GM19452 (cell line): ENCODE measurements around the gene NAA25.
"Not testable (repeated sequence)": the region's sequence is repeated elsewhere in the genome, so short reads cannot be mapped to it uniquely, and the experiment has no call there.

Source experiments
- ATAC-seq: cut with Tn5 transposase; IDR thresholded peaks from one replicate; pipeline ENCODE4 v1.9.1; 2021; ENCODE audit not compliant: unreplicated experiment

NAA25 gene

DNA sequence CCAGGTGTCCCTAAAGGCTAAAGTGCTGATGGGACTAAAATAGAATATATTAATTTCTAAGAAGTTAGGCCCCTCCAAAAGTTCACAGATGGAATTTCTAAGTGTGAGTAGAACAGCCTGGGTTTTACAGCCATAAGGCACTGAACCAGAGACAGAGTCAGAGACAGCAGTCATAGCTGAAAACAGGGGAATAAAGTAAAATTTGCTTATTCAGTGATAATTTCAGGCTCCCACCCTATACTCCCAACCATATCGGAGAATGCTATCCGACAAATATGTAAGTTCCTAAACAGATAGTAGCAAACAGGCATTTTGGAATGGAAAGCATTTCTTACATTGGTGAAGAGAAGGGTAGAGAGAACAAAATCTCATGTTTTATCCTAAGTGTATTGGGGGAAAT lies 45.3 kb downstream of the NAA25 start:
- no peak for ATAC-seq

- no peak for ATAC-seq
Measured at GRCh38 chr12:112061137-112061536, 47.4 kb downstream of the NAA25 start.

DNA sequence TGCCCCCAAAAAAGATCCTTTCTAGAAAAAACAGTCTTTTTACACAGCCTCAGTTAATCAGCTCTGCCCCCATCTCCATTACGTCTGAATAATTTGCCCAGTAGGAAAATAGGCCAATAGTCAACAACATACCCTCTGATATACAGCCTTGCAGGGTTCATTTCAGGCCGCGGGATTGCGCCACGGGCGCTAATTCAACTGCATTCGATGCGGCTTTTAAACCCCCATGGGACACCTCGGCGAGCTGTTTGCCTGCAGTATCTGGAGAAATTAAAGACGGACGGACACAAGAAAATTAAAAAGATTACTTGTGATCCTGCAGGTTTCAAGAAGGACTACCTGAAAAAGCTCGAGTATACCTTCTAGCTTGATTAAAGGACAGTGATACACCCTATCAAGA lies 59.2 kb downstream of the NAA25 start:
- ATAC-seq: no peak

- no peak for ATAC-seq
Measured at GRCh38 chr12:112046003-112046402, 62.6 kb downstream of the NAA25 start.

DNA sequence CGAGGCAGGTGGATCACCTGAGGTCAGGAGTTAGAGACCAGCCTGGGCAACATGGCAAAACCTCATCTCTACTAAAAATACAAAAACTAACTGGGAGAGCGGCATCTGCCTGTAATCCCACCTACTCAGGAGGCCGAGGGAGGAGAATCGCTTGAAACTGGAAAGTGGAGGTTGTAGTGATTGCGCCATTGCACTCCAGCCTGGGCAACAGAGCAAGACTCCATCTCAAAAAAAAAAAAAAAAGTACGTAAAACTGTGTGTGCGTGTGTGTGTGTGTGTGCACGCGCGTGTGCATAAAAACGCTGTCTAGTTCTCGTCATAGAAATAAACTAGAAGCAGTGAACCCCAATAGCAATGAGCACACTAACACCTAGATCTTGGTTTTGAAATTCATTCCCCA lies 72.0 kb downstream of the NAA25 start:
- not testable (repeated sequence) for ATAC-seq

- no peak for ATAC-seq
Measured at GRCh38 chr12:112035219-112035785, 73.3 kb downstream of the NAA25 start.

- ATAC-seq: no peak
Measured at GRCh38 chr12:112032292-112032691, 76.3 kb downstream of the NAA25 start.

GRCh38 chr12:112031472-112031871 lies 77.1 kb downstream of the NAA25 start:
- ATAC-seq: no peak

GRCh38 chr12:112029301-112029700 lies 79.3 kb downstream of the NAA25 start:
- no peak for ATAC-seq

- ATAC-seq: no peak
Measured at GRCh38 chr12:112025808-112026375, 82.7 kb downstream of the NAA25 start.

DNA sequence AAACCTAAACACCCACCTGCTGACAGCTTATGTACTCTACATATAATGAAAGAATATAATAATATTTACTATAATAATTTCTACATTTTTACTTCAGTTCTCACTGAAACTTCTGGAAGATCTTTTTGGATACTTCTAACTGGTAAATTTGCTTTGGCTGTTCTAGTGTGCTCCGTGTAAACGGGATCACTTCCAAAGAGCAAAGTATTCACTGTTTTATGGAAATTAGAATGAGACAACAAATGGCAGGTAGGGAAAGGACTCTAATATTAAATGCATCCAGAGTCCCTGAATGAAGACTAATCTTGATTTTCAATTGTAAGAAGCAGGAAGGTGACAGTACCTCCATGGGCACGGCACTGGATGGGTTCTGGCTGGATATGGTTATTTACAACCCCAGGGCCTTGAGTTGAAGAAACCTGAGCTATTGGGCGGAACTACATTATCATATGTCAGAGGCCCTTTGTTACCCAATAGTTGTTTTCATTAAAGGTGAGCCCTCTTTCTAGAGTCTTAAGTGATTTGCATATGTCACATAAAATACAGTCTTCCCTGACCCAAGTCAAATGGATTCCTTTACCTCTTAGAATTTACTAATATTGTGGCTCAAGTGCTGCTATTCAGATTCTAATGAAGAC lies 84.7 kb downstream of the NAA25 start:
- ATAC-seq: no peak

DNA sequence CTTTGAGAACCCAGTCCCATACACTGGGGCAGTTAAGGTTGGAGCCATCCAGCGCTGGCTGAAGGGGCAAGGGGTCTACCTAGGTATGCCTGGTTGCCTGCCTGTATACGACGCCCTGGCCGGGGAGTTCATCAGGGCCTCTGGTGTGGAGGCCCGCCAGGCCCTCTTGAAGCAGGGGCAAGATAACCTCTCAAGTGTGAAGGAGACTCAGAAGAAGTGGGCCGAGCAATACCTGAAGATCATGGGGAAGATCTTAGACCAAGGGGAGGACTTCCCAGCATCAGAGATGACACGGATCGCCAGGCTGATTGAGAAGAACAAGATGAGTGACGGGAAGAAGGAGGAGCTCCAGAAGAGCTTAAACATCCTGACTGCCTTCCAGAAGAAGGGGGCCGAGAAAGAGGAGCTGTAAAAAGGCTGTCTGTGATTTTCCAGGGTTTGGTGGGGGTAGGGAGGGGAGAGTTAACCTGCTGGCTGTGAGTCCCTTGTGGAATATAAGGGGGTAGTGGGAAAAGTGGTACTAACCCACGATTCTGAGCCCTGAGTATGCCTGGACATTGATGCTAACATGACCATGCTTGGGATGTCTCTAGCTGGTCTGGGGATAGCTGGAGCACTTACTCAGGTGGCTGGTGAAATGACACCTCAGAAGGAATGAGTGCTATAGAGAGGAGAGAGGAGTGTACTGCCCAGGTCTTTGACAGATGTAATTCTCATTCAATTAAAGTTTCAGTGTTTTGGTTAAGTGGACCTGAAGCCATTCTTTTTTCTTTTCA lies 86.2 kb downstream of the NAA25 start:
- ATAC-seq: no peak

GRCh38 chr12:112020947-112021457 lies 87.6 kb downstream of the NAA25 start:
- no peak for ATAC-seq

DNA sequence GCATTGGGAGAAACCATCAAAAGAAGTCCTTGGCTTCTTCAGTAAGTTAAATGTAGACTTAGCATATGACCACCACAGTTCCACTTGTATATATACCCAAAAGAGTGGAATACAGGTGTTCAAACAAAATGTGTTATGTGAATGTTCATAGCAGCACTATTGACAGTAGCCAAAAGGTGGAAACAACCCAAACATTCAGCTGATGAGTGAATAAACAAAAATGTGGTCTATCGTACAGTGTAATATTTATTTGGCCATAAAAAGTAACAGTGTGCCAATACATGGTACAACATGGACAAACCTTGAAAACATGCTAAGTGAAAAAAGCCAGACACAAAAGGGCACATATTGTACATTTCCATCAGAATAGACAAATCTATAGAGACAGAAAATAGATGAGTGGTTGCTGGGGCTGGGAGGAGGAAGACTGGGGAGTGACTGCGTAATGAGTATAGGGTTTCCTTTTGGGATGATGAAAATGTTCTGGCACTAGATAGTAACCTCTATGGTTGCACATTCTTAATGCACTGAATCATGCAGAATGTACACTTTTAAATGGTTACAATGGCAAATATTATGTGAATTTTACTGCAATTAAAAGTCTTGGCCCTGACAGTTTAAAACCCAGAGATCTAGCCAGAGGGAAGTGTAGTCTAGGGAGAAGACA lies 89.9 kb downstream of the NAA25 start:
- no peak for ATAC-seq

DNA sequence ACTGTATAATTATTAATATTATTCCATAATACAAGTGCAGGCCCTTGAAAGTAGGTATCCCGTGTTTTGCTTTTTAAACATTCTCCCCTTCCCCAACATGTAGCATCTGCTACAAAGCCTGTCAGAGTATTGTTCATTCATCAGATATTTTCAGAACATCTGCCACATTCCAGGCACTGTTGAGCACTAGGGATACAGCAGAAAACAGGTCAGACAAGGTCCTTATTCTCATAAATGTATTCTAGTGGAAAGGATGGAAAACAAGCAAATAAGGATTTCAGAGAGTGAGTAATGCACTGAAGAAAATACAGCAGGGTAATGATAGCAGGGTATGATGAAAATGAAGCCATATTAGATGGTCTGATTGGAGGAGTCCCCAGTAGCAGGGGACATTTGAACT lies 91.5 kb downstream of the NAA25 start:
- no peak for ATAC-seq

DNA sequence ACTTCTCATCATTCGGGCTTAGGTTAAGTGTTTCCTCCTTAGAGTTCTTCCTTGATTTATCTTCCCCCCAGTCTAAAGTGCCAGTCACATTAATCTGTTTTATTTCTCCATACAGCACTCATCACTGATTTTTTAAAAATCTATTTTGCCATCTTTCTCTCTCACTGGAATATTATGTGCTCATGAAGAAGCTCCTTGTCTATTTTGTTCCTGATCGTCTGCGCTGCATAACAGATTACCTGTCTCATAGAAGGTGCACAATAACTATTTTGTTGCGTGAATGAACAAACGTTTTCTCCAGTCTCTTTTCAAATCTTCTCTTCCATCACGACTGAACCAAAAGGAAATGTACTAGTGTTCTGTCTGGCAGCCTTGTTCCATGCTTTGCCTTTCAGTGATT lies 92.6 kb downstream of the NAA25 start:
- ATAC-seq: no peak

DNA sequence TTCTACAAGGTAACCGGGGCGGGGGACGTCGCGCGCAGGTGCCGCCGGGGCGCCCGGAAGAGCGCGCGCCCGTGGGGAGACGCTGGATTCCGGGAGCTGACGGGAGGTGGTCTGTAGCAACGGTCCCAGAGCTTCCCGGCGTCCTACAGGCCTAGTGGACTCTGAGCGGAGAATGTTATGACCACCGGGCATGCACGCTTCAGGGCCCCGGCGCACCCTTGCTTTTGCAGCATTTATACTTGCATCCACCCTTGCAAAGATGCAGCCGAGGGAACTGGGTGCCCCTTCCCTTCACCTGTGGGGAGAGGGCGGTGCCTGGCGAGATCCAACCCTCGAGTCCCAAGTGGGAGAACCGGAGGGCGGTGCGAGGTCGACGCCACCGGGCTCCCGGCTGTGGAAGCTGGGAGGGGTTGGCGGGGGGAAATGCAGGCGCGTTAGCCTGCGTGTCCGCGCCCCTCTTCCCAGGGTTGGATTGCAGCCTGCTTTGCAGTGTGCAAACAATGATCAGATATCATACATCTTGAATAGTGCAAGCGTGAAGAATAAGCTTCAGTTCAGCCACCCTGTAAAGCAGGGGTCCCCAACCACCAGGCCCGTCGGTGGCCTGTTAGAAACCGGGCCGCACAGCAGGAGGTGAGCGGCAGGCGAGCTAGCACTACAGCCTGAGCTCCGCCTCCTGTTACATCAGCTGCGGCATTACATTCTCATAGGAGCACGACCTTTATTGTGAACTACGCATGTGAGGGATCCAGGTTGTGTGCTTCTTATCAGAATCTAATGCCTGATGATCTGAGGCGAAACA lies 94.8 kb downstream of the NAA25 start:
- ATAC-seq: peak; percentile 8

- ATAC-seq: peak; percentile 67
Measured at GRCh38 chr12:112012775-112013600, 95.6 kb downstream of the NAA25 start, which contains the start of the genes ERP29 and TMEM116. TSS of gene ERP29 (plus strand) at chr12:112013426. CDS start at chr12:112013466, 40 bp downstream. TSS of gene TMEM116 (minus strand) at chr12:112013165. CDS start at chr12:112005270, 7,895 bp downstream.

- ATAC-seq: no peak
Measured at GRCh38 chr12:112011685-112012084, 96.9 kb downstream of the NAA25 start.
